ENCODE results near the gene IFI30. TPM values are rescaled to one million over a fixed set of nuclear protein-coding genes. Genes with fewer than 3 reads are reported as not detected.
"Not testable (repeated sequence)": the region's sequence is repeated elsewhere in the genome, so short reads cannot be mapped to it uniquely, and the experiment has no call there.

Gene IFI30
- polyA plus RNA-seq, 1 of the 3 experiments (the other 2 are of a cell fraction), result 11.6 TPM

DNA sequence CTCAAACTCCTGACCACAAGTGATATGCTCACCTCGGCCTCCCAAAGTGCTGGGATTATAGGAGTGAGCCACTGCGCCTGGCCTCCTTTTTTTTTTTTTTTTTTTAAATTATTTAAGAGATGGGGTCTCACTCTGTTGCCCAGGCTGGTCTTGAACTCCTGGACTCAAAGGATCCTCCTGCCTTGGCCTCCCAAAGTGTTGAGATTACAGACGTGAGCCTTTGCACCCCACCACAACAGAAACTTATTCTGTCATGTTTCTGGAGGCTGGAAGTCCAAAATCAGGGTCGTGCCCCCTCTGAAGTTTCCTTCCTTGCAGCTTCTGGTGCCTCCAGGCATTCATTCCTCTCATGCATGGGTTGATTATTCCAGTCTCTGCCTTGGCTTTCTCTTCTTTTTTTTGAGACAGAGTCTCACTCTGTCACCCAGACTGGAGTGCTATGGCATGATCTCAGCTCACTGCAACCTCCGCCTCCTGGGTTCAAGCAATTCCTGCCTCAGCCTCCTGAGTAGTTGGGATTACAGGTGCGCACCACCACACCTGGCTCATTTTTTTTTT, 14.5 kb upstream of the IFI30 start:
- Histone ChIP-seq H3F3A (replicated peaks; ENCODE audit: insufficient read depth) (peaks cover 19% of the 10 kb centered on the region), H3K4me1 (ENCODE audit: control insufficient read depth in 1 of 2, insufficient read depth in 2 of 2, low read depth in 1 of 2, low read length in 1 of 2) (peaks cover 17 to 53% of the 10 kb centered on the region in 2 experiments; a peak in 2 of 4 replicates), H3K79me2 (ENCODE audit: insufficient read depth) (peaks cover 34% of the 10 kb centered on the region), H3K36me3 (replicated peaks in 1 of 2; ENCODE audit: control insufficient read depth in 1 of 2, insufficient read depth in 2 of 2, low read length in 1 of 2) (peaks cover 15 to 39% of the 10 kb centered on the region in 2 experiments)
- H3K4me2 ChIP-seq; H3K27me3 ChIP-seq (ENCODE audit: insufficient read depth); H2AFZ ChIP-seq (ENCODE audit: low read depth); H3K9me2 ChIP-seq; H3K4me3 ChIP-seq (ENCODE audit: low read depth in 2 of 2, low read length in 1 of 2); H3K9ac ChIP-seq; DNase-seq; H3K27ac ChIP-seq (ENCODE audit: low read depth in 2 of 2, low read length in 1 of 2); H3K9me3 ChIP-seq; POLR2A ChIA-PET; H4K20me1 ChIP-seq (ENCODE audit: insufficient read depth): not testable (repeated sequence)
- CTCF ChIA-PET, result interaction anchor here (0.8 to 4.5 kb wide), 5 partner anchors 9 to 260 kb away, joined by 3 to 23 read pairs (median 6); partner anchors contain the start of genes RAB3A and SSBP4
- WGBS (ENCODE audit: low lambda C conversion rate), result 92% methylated on average over 6 of the region's 6 CpGs

GRCh38 chr19:18159810-18160209, 13.8 kb upstream of the IFI30 start:
- Histone ChIP-seq H3K9me2 (no peaks in the 10 kb centered on the region), H3K4me1 (ENCODE audit: control insufficient read depth in 1 of 2, insufficient read depth in 2 of 2, low read depth in 1 of 2, low read length in 1 of 2) (peaks cover 17 to 48% of the 10 kb centered on the region in 2 experiments; a peak in 2 of 4 replicates), H3K9me3 (no peaks in the 10 kb centered on the region), H3K27me3 (ENCODE audit: insufficient read depth) (no peaks in the 10 kb centered on the region), H3K27ac (ENCODE audit: low read depth in 2 of 2, low read length in 1 of 2) (peak overlapping the region in 1 of 2 experiments; percentile 71; a peak in 1 of 4 replicates), H3K79me2 (ENCODE audit: insufficient read depth) (peaks cover 28% of the 10 kb centered on the region), H4K20me1 (ENCODE audit: insufficient read depth) (no peaks in the 10 kb centered on the region), H3F3A (replicated peaks; ENCODE audit: insufficient read depth) (peaks cover 19% of the 10 kb centered on the region), H3K36me3 (replicated peaks in 1 of 2; ENCODE audit: control insufficient read depth in 1 of 2, insufficient read depth in 2 of 2, low read length in 1 of 2) (peaks cover 19 to 41% of the 10 kb centered on the region in 2 experiments), H3K4me3 (ENCODE audit: low read depth in 2 of 2, low read length in 1 of 2) (no peak overlapping the region), H3K9ac (no peak overlapping the region), H3K4me2 (no peak overlapping the region), H2AFZ (ENCODE audit: low read depth) (no peak overlapping the region)
- no peak for DNase-seq
- TF ChIP-seq MAX (IDR thresholded peaks at IDR 0.05; ENCODE audit: low read depth), result no peak
- no peak for TF ChIP-seq NFIC (IDR thresholded peaks at IDR 0.05; ENCODE audit: borderline replicate concordance)
- no peak for TF ChIP-seq MEF2A (IDR thresholded peaks at IDR 0.05; ENCODE audit: borderline replicate concordance, low read depth)
- TF ChIP-seq NRF1 (IDR thresholded peaks at IDR 0.05; ENCODE audit: low read depth, low read length), result no peak
- CTCF ChIA-PET, result interaction anchor here (0.6 to 4.5 kb wide), 20 partner anchors 8 to 259 kb away, joined by 3 to 26 read pairs (median 7); partner anchors contain the start of genes ARRDC2, MPV17L2, PIK3R2 and RAB3A
- WGBS (ENCODE audit: low lambda C conversion rate), result 100% methylated on average over 6 of the region's 10 CpGs
- POLR2A ChIA-PET, result no interaction called here

- WGBS (ENCODE audit: low lambda C conversion rate), result 95% methylated on average over 6 of the region's 13 CpGs
- peak; percentile 68 for DNase-seq
- CTCF ChIA-PET, result interaction anchor here (0.6 to 4.5 kb wide), 28 partner anchors 8 to 251 kb away, joined by 3 to 26 read pairs (median 6); partner anchors contain the start of genes ARRDC2, CCDC124, MPV17L2 and PIK3R2
Measured at GRCh38 chr19:18160493-18160970, 13.1 kb upstream of the IFI30 start.

More at GRCh38 chr19:18160493-18160970, 13.1 kb upstream of the IFI30 start:
- no peaks in the 10 kb centered on the region for H4K20me1 ChIP-seq (ENCODE audit: insufficient read depth)
- H3K4me2 ChIP-seq, result peak overlapping the region; percentile 57; the same call in 1 of the 2 replicates
- POLR2A ChIA-PET, result interaction anchor here (1.3 kb wide), 1 partner anchor 10 kb away, joined by 5 read pairs; no protein-coding TSS in a partner anchor
- H3K9ac ChIP-seq, result peak overlapping the region; percentile 18; the same call in 1 of the 2 replicates
- H3K27ac ChIP-seq (ENCODE audit: low read depth in 2 of 2, low read length in 1 of 2), result peak overlapping the region in 1 of 2 experiments; percentile 71; a peak in 2 of 4 replicates
- peaks cover 21% of the 10 kb centered on the region for H3F3A ChIP-seq (replicated peaks; ENCODE audit: insufficient read depth)
- peak overlapping the region in 1 of 2 experiments; percentile 10; a peak in 1 of 4 replicates for H3K4me3 ChIP-seq (ENCODE audit: low read depth in 2 of 2, low read length in 1 of 2)
- H3K27me3 ChIP-seq (ENCODE audit: insufficient read depth), result no peaks in the 10 kb centered on the region
- H3K36me3 ChIP-seq (replicated peaks in 1 of 2; ENCODE audit: control insufficient read depth in 1 of 2, insufficient read depth in 2 of 2, low read length in 1 of 2), result peaks cover 20 to 43% of the 10 kb centered on the region in 2 experiments
- H3K79me2 ChIP-seq (ENCODE audit: insufficient read depth), result peaks cover 21% of the 10 kb centered on the region; the same call in 1 of the 2 replicates
- H3K4me1 ChIP-seq (ENCODE audit: control insufficient read depth in 1 of 2, insufficient read depth in 2 of 2, low read depth in 1 of 2, low read length in 1 of 2), result peaks cover 17 to 44% of the 10 kb centered on the region in 2 experiments; a peak in 2 of 4 replicates
- H3K9me2 ChIP-seq, result no peaks in the 10 kb centered on the region
- no peak for TF ChIP-seq ELF1 (IDR thresholded peaks at IDR 0.05)
- TF ChIP-seq GATA2 (CRISPR knock-in tag; IDR thresholded peaks at IDR 0.05), result peak; percentile 57
- peak; percentile 26 for TF ChIP-seq CHD2 (IDR thresholded peaks at IDR 0.05; ENCODE audit: low read length, partially characterized antibody)
- H2AFZ ChIP-seq (ENCODE audit: low read depth), result no peak overlapping the region
- no peaks in the 10 kb centered on the region for H3K9me3 ChIP-seq

Measured in SK-N-SH (cell line).